ENCODE results near the gene RPS24. TPM values are rescaled to one million over a fixed set of nuclear protein-coding genes. Genes with fewer than 3 reads are reported as not detected.

RPS24 gene
- total and polyA plus RNA-seq, 2 of the 8 experiments (the other 6 are each of a cell fraction or from before 2014, with no cell fraction given), result 2,128 to 3,943 TPM

GRCh38 chr10:78071857-78072179 is 38.2 kb downstream of the RPS24 start (continued):
- TF ChIP-seq, protein P1, sequence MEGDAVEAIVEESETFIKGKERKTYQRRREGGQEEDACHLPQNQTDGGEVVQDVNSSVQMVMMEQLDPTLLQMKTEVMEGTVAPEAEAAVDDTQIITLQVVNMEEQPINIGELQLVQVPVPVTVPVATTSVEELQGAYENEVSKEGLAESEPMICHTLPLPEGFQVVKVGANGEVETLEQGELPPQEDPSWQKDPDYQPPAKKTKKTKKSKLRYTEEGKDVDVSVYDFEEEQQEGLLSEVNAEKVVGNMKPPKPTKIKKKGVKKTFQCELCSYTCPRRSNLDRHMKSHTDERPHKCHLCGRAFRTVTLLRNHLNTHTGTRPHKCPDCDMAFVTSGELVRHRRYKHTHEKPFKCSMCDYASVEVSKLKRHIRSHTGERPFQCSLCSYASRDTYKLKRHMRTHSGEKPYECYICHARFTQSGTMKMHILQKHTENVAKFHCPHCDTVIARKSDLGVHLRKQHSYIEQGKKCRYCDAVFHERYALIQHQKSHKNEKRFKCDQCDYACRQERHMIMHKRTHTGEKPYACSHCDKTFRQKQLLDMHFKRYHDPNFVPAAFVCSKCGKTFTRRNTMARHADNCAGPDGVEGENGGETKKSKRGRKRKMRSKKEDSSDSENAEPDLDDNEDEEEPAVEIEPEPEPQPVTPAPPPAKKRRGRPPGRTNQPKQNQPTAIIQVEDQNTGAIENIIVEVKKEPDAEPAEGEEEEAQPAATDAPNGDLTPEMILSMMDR (IDR thresholded peaks at IDR 0.05; ENCODE audit: control extremely low read depth in 1 of 3, insufficient read depth in 1 of 3, low read depth in 1 of 3, low read length in 3 of 3), result no peak
- TF ChIP-seq RXRA (IDR thresholded peaks at IDR 0.05; ENCODE audit: insufficient read depth, low read depth, low read length) (no peak), TEAD4 (IDR thresholded peaks at IDR 0.05; ENCODE audit: low read depth, low read length) (no peak), E2F6 (IDR thresholded peaks at IDR 0.05) (no peak), RBBP5 (IDR thresholded peaks at IDR 0.05; ENCODE audit: borderline replicate concordance, low read depth, low read length) (no peak), SP2 (IDR thresholded peaks at IDR 0.05; ENCODE audit: low read length) (no peak), FOSL1 (IDR thresholded peaks at IDR 0.05; ENCODE audit: insufficient read depth, low read depth, low read length) (no peak), RAD21 (IDR thresholded peaks at IDR 0.05 in 1 of 2, conservative IDR thresholded peaks at IDR 0.05 in 1 of 2; ENCODE audit: low read depth in 2 of 2, low read length in 2 of 2) (no peak)
